Smooth muscle cell (in vitro differentiated cells): Measurements from ENCODE around the gene SLC17A9. TPM values are rescaled to one million over a fixed set of nuclear protein-coding genes. Genes with fewer than 3 reads are reported as not detected.

Source experiments
- DNase-seq: peaks from one replicate; lab custom pipeline; 2025; ENCODE audit not compliant: unreplicated experiment; lab: John Stamatoyannopoulos, UW
- H2AFZ ChIP-seq: fragments of 200-600 bp; sonication (generic); 2 replicates; pipeline ENCODE4 v1.6.0; 2016; ENCODE audit warnings: antibody characterized with exemption, low read depth, mild to moderate bottlenecking
- H3F3A ChIP-seq: fragments of 200-600 bp; sonication (generic); 2 replicates; pipeline ENCODE4 v1.6.0; 2017; ENCODE audit warnings: antibody characterized with exemption, low read depth
- H3K27ac ChIP-seq: fragments of 200-600 bp; sonication (generic); 2 replicates; pipeline ENCODE4 v1.5.1; 2016; ENCODE audit warnings: low read depth, mild to moderate bottlenecking
- H3K27me3 ChIP-seq: fragments of 200-600 bp; sonication (generic); 2 replicates; pipeline ENCODE4 v1.6.1; 2016; ENCODE audit warnings: low read depth, mild to moderate bottlenecking
- H3K36me3 ChIP-seq: fragments of 200-600 bp; sonication (generic); 2 replicates; pipeline ENCODE4 v1.5.1; 2016; ENCODE audit warnings: low read depth
- H3K4me1 ChIP-seq: fragments of 200-600 bp; sonication (generic); 2 replicates; pipeline ENCODE4 v1.5.1; 2016; ENCODE audit warnings: low read depth
- H3K4me2 ChIP-seq: fragments of 200-600 bp; sonication (generic); 2 replicates; pipeline ENCODE4 v1.6.0; 2016; ENCODE audit warnings: mild to moderate bottlenecking
- H3K4me3 ChIP-seq: fragments of 200-600 bp; sonication (generic); 2 replicates; pipeline ENCODE4 v1.5.1; 2016; ENCODE audit warnings: mild to moderate bottlenecking
- H3K79me2 ChIP-seq: fragments of 200-600 bp; sonication (generic); 2 replicates; pipeline ENCODE4 v1.6.0; 2016; ENCODE audit warnings: low read depth, mild to moderate bottlenecking
- H3K9ac ChIP-seq: fragments of 200-600 bp; sonication (generic); 2 replicates; pipeline ENCODE4 v1.6.0; 2016; ENCODE audit warnings: low read depth
- H3K9me3 ChIP-seq: fragments of 200-600 bp; sonication (generic); replicated peaks from 2 replicates; pipeline ENCODE4 v1.5.1; 2016; ENCODE audit warnings: low read depth
- H4K20me1 ChIP-seq: fragments of 200-600 bp; sonication (generic); 2 replicates; pipeline ENCODE4 v1.6.0; 2016; ENCODE audit warnings: low read depth
- whole genome bisulfite sequencing: methylation state at CpG from one replicate; pipeline ENCODE4 v1.1.7; 2016; ENCODE audit warnings: low lambda C conversion rate; 5-methylcytosine and 5-hydroxymethylcytosine counted together
- polyA plus RNA-seq: library from polyadenylated mRNA; unstranded; fragments of >200 nt; fragmentation: Nextera tagmentation; extraction: Ambion mirVana; gene quantifications from 2 replicates; pipeline ENCODE4 v1.2.1, GENCODE V29; 2016
- total RNA-seq: library from RNA; depleted of rRNA; stranded (reverse); fragments of >200 nt; gene quantifications from 2 replicates; pipeline ENCODE4 v1.2.3, GENCODE V29; 2014
- TF ChIP-seq, protein P1 (sequence below): fragments of 200-600 bp; sonication (generic); IDR thresholded peaks from 2 replicates; pipeline ENCODE4 v1.5.1; 2017; ENCODE audit warnings: borderline replicate concordance, mild to moderate bottlenecking, antibody characterized with exemption; ENCODE audit not compliant: insufficient read depth, poor library complexity, severe bottlenecking

Gene SLC17A9
- total and polyA plus RNA-seq, 2 experiments from 2014 or later: 32.5 to 96.7 TPM

DNA sequence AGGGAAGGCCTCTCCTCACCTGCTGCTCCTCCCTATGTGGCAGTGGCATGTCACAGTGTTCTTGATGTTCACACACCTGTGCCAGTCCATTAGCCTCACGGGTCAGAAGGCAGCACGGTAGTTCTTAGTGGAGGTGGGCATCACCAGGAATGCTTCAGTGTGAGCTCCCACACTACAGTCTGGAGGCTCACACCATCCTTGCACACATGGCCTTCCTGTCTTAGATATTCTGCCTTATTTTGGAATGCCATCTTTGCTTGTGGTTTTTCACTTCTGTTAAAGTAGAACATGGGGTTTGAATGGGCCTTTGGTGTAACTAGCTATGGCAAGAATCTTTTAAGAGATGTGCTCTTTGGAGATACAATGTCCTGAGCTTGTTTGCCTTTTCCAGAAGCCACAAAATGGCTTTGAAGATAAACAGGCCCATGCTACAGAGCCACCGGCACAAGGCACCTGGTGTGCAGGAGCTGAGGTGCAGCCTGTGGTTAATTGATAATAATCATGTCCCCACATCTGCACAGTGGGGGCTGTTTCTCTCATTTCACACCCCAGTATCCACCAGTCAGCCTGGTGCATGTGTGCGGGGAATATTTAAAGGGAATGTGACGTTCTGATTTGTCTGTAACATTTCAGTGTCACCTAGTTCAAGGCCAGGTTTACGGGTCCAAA is 3.2 kb upstream of the SLC17A9 start:
- Histone ChIP-seq H3F3A (peaks cover 8% of the 10 kb centered on the region), H3K79me2 (peaks cover 15% of the 10 kb centered on the region), H3K36me3 (peaks cover 7% of the 10 kb centered on the region), H4K20me1 (peaks cover 28% of the 10 kb centered on the region), H3K4me1 (peaks cover 14% of the 10 kb centered on the region), H3K27ac (no peak overlapping the region), H3K9me3 (no peaks in the 10 kb centered on the region), H3K4me2 (no peak overlapping the region), H3K4me3 (no peak overlapping the region), H3K27me3 (no peaks in the 10 kb centered on the region), H3K9ac (no peak overlapping the region), H2AFZ (no peak overlapping the region)
- DNase-seq: no peak
- TF ChIP-seq, protein P1, sequence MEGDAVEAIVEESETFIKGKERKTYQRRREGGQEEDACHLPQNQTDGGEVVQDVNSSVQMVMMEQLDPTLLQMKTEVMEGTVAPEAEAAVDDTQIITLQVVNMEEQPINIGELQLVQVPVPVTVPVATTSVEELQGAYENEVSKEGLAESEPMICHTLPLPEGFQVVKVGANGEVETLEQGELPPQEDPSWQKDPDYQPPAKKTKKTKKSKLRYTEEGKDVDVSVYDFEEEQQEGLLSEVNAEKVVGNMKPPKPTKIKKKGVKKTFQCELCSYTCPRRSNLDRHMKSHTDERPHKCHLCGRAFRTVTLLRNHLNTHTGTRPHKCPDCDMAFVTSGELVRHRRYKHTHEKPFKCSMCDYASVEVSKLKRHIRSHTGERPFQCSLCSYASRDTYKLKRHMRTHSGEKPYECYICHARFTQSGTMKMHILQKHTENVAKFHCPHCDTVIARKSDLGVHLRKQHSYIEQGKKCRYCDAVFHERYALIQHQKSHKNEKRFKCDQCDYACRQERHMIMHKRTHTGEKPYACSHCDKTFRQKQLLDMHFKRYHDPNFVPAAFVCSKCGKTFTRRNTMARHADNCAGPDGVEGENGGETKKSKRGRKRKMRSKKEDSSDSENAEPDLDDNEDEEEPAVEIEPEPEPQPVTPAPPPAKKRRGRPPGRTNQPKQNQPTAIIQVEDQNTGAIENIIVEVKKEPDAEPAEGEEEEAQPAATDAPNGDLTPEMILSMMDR: no peak
- WGBS: 96% methylated on average over 6 of the region's 6 CpGs

DNA sequence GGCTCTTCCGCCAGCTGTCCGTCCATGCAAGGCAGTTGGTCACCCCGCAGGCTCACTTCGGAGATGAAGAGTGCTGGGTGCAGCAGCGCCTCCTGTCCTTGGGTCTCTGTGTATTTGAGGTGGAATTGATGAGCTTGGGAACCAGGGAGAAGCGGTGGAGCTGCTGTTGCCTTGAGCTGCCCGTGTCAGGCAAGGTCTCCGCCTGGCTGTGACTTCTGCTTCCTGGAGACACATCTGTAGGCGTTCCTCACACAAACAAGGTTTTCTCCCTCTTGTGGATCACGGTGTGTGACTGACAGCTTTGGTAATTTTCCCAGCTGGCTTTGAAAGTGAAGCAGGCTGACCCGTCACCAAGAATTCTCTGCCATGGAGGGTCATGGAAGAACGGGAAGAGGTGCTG is 2.5 kb upstream of the SLC17A9 start:
- no peak for DNase-seq
- no peak overlapping the region for H3K4me2 ChIP-seq
- H4K20me1 ChIP-seq: peaks cover 28% of the 10 kb centered on the region
- H3K27ac ChIP-seq: no peak overlapping the region
- peaks cover 7% of the 10 kb centered on the region for H3K36me3 ChIP-seq
- H3K9ac ChIP-seq: no peak overlapping the region
- H3K79me2 ChIP-seq: peaks cover 21% of the 10 kb centered on the region
- TF ChIP-seq, protein P1: no peak
- peaks cover 18% of the 10 kb centered on the region for H3K4me1 ChIP-seq
- no peaks in the 10 kb centered on the region for H3K27me3 ChIP-seq
- peaks cover 8% of the 10 kb centered on the region for H3F3A ChIP-seq
- H2AFZ ChIP-seq: no peak overlapping the region
- no peaks in the 10 kb centered on the region for H3K9me3 ChIP-seq
- no peak overlapping the region for H3K4me3 ChIP-seq
- whole genome bisulfite sequencing: 94% methylated on average over 12 of the region's 12 CpGs

DNA sequence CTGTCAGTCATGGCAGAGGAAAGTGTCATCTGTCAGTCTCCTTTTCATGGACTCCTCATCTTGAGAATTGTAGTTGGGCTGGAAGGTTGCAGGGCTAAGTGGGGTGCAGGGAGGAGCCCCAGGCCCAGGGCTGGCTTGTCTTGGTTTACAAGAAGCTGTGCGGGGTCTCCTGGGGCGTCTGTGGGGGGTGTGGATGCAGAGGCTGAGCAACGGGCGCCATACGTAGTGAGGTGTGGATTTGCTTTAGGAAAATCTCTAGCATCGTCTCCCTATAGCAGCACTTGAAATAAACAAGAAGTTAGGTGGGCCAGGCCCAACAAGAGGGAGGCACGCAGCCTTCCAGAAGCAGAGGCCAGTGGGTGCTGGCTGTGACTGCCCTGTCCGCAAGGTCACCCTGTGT is 1.8 kb upstream of the SLC17A9 start:
- no peaks in the 10 kb centered on the region for H3K27me3 ChIP-seq
- H3K27ac ChIP-seq: no peak overlapping the region
- no peaks in the 10 kb centered on the region for H3K9me3 ChIP-seq
- H3K4me2 ChIP-seq: no peak overlapping the region
- H3K9ac ChIP-seq: no peak overlapping the region
- H3K79me2 ChIP-seq: peaks cover 29% of the 10 kb centered on the region
- peaks cover 7% of the 10 kb centered on the region for H3K36me3 ChIP-seq
- peaks cover 36% of the 10 kb centered on the region for H4K20me1 ChIP-seq
- H2AFZ ChIP-seq: no peak overlapping the region
- H3F3A ChIP-seq: peaks cover 8% of the 10 kb centered on the region
- 97% methylated on average over 8 of the region's 8 CpGs for WGBS
- no peak for DNase-seq
- H3K4me3 ChIP-seq: no peak overlapping the region
- TF ChIP-seq, protein P1: no peak
- H3K4me1 ChIP-seq: peaks cover 18% of the 10 kb centered on the region

DNA sequence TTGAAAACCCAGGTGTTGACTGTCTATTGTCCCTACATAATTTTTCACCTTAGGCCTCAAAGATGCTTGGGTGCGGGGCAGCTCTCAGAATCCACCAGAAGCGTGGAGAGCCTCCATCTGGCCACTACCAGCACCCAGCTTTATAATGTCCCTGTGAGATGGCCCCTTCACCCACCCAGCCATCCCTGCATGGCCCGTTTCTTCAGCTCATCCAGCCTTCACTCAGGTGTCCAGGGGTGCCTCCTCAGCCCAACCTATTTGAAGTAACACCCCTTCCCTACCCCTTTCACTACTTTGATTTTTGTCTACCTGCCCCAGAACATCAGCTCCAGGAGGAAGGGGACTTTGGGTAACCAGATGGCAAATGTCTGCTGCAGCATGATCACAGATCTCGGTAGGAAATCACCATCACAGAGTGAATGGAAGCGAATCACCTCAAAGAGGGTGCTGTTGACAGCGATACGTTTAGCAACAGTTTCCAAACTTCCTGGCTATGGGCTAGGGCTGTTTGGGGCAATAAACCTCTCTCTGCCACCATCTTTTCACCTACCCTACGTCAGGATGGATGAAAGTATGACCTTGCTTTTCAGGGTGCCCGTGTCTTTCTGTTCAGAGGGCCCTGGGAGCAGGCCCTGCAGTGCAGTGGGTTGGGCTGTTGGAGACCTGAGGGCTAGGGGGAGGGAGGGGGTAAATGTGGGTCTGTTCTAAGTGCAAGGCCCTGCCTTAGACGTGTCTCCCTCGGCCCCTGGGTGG is 1.2 kb upstream of the SLC17A9 start:
- Histone ChIP-seq H3F3A (peaks cover 8% of the 10 kb centered on the region), H3K36me3 (peaks cover 7% of the 10 kb centered on the region), H3K27me3 (no peaks in the 10 kb centered on the region), H3K9me3 (no peaks in the 10 kb centered on the region), H2AFZ (no peak overlapping the region), H3K4me3 (no peak overlapping the region), H3K27ac (peak overlapping the region; percentile 84), H4K20me1 (peaks cover 42% of the 10 kb centered on the region), H3K79me2 (peaks cover 34% of the 10 kb centered on the region), H3K4me1 (peaks cover 18% of the 10 kb centered on the region), H3K4me2 (peak overlapping the region; percentile 99), H3K9ac (no peak overlapping the region)
- TF ChIP-seq, protein P1: no peak
- WGBS: 92% methylated on average over 11 of the region's 11 CpGs
- DNase-seq: no peak
